OCI-LY7 (cell line): Measurements from ENCODE around the gene UTS2.

Source experiments
- EZH2phosphoT487 ChIP-seq: fragments of 200-600 bp; sonication (generic); IDR thresholded peaks from 2 replicates; pipeline ENCODE4 v1.6.1; 2018; ENCODE audit warnings: low read depth, borderline replicate concordance, mild to moderate bottlenecking, mixed run types, antibody characterized with exemption, low read length, moderate library complexity, mixed read lengths
- TF ChIP-seq, protein P1 (sequence below): fragments of 200-600 bp; sonication (generic); conservative IDR thresholded peaks from 2 replicates; pipeline ENCODE4 v1.5.1; 2014; ENCODE audit warnings: mild to moderate bottlenecking, antibody characterized with exemption, low read length, moderate library complexity, mixed read lengths

DNA sequence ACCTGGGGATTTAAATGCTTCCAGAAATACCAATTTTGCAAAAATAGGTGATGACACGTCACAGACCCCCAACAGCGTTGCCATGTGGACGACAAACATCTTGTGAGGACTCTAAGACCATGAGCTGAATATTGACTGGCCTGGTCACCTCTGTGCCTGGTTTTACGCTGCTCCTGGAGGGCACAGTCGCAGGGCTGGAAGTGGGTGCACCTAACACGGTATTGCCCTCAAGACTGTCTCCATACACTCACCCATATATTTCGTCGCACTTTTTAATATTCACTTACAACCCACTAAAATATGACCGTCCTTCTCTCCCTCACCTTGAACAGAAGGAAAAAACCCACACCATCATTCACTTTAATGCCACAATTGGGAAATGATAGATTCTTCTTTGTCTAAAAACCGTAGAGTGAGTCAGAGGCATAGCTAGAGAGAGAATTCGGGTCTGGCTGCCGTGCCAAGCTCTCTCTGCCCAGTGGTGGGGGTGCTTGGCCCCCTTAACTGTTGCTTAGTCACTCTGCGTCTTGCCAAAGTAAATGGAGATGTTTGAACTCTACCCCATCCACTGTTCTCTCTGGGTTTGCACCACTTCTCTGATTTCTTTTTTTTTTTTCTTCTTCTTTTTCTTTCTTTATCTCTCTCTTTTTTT is 40.8 kb upstream of the UTS2 start:
- TF ChIP-seq, protein P1, sequence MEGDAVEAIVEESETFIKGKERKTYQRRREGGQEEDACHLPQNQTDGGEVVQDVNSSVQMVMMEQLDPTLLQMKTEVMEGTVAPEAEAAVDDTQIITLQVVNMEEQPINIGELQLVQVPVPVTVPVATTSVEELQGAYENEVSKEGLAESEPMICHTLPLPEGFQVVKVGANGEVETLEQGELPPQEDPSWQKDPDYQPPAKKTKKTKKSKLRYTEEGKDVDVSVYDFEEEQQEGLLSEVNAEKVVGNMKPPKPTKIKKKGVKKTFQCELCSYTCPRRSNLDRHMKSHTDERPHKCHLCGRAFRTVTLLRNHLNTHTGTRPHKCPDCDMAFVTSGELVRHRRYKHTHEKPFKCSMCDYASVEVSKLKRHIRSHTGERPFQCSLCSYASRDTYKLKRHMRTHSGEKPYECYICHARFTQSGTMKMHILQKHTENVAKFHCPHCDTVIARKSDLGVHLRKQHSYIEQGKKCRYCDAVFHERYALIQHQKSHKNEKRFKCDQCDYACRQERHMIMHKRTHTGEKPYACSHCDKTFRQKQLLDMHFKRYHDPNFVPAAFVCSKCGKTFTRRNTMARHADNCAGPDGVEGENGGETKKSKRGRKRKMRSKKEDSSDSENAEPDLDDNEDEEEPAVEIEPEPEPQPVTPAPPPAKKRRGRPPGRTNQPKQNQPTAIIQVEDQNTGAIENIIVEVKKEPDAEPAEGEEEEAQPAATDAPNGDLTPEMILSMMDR, result no peak
- no peak for TF ChIP-seq EZH2phosphoT487
